ENCODE data around the gene FOXP4. TPM values are rescaled to one million over a fixed set of nuclear protein-coding genes. Genes with fewer than 3 reads are reported as not detected.

Gene FOXP4
- total and polyA plus RNA-seq, 2 of the 13 experiments (the other 11 are each of a cell fraction or from before 2014, with no cell fraction given), result 11.0 to 12.4 TPM

DNA sequence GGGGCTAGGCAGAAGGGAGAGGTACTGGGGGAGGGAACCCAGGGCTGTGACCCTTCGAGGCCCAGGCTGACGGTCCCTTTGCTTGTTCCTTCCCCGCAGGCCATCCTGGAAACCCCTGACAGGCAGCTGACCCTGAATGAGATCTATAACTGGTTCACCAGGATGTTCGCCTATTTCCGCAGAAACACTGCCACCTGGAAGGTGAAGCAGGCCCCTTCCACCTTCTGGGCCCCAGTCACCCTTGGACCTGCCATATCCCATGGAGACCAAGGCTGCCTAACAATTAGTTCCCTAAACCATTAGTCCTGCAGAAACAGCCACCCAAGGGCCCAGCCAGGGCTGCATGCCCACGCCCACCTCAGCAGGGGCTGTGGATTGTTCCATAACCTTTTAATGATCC, 44.9 kb downstream of the FOXP4 start (continued):
- TF ChIP-seq, protein P1, sequence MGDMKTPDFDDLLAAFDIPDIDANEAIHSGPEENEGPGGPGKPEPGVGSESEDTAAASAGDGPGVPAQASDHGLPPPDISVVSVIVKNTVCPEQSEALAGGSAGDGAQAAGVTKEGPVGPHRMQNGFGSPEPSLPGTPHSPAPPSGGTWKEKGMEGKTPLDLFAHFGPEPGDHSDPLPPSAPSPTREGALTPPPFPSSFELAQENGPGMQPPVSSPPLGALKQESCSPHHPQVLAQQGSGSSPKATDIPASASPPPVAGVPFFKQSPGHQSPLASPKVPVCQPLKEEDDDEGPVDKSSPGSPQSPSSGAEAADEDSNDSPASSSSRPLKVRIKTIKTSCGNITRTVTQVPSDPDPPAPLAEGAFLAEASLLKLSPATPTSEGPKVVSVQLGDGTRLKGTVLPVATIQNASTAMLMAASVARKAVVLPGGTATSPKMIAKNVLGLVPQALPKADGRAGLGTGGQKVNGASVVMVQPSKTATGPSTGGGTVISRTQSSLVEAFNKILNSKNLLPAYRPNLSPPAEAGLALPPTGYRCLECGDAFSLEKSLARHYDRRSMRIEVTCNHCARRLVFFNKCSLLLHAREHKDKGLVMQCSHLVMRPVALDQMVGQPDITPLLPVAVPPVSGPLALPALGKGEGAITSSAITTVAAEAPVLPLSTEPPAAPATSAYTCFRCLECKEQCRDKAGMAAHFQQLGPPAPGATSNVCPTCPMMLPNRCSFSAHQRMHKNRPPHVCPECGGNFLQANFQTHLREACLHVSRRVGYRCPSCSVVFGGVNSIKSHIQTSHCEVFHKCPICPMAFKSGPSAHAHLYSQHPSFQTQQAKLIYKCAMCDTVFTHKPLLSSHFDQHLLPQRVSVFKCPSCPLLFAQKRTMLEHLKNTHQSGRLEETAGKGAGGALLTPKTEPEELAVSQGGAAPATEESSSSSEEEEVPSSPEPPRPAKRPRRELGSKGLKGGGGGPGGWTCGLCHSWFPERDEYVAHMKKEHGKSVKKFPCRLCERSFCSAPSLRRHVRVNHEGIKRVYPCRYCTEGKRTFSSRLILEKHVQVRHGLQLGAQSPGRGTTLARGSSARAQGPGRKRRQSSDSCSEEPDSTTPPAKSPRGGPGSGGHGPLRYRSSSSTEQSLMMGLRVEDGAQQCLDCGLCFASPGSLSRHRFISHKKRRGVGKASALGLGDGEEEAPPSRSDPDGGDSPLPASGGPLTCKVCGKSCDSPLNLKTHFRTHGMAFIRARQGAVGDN (CRISPR knock-in tag; IDR thresholded peaks at IDR 0.05), result peak; percentile 17; the same call in 1 of the 2 replicates
- TF ChIP-seq RBM39 (IDR thresholded peaks at IDR 0.05; ENCODE audit: low read depth, low read length, poor library complexity, severe bottlenecking) (peak; percentile 40), STAG1 (CRISPR knock-in tag; IDR thresholded peaks at IDR 0.05) (peak; percentile 63), CHCHD3 (CRISPR knock-in tag; IDR thresholded peaks at IDR 0.05) (no peak), ZNF607 (CRISPR knock-in tag; IDR thresholded peaks at IDR 0.05; ENCODE audit: borderline replicate concordance) (no peak), GZF1 (CRISPR knock-in tag; IDR thresholded peaks at IDR 0.05) (0 out of 2 replicates have a peak, but pooled peaks have one; percentile 7), RBM22 (optimal IDR thresholded peaks at IDR 0.05; ENCODE audit: low read length) (peak; percentile 40), ZNF121 (CRISPR knock-in tag; IDR thresholded peaks at IDR 0.05) (0 out of 2 replicates have a peak, but pooled peaks have one; percentile 24)

All from HepG2 (cell line).